SK-N-SH (cell line): ENCODE results near the gene S100A2. TPM values are rescaled to one million over a fixed set of nuclear protein-coding genes. Genes with fewer than 3 reads are reported as not detected.

Source experiments
- CTCF ChIA-PET: fragments of 300-600, 350-600 bp; formaldehyde crosslinking; extraction: SDS; loops from one replicate; lab custom pipeline; 2021; lab: Yijun Ruan, JAX
- POLR2A ChIA-PET: fragments of 350-600 bp; sonication (Branson Sonifier 250); formaldehyde crosslinking; extraction: SDS; loops from one replicate; lab custom pipeline; 2020; ENCODE audit warnings: antibody characterized with exemption, inconsistent platforms; lab: Yijun Ruan, JAX
- DNase-seq: peaks from one replicate; pipeline ENCODE4 v3.0.0; 2012
- H2AFZ ChIP-seq: fragments of 200-600 bp; sonication (generic); 2 replicates; pipeline ENCODE4 v1.8.1; 2016; ENCODE audit warnings: antibody characterized with exemption, mild to moderate bottlenecking, low read depth
- H3F3A ChIP-seq: fragments of 200-600 bp; sonication (generic); replicated peaks from 2 replicates; pipeline ENCODE3; 2016; ENCODE audit warnings: antibody characterized with exemption, mild to moderate bottlenecking; ENCODE audit not compliant: insufficient read depth
- H3K27ac ChIP-seq, 2 experiments: fragments of 200-500 bp in 1 of 2; fragments of 200-600 bp in 1 of 2; sonication (Bioruptor generic) in 1 of 2; sonication (generic), shearing (Covaris generic) in 1 of 2; 2 replicates each; pipeline versions ENCODE4 v1.5.1 to v1.6.1; 2014 to 2016; ENCODE audit warnings: low read depth in 2 of 2, inconsistent platforms in 1 of 2, low read length in 1 of 2, mild to moderate bottlenecking in 1 of 2, mixed read lengths in 1 of 2
- H3K27me3 ChIP-seq: fragments of 200-600 bp; sonication (generic), shearing (Covaris generic); 2 replicates; pipeline ENCODE4 v1.6.1; 2016; ENCODE audit warnings: mixed run types; ENCODE audit not compliant: insufficient read depth
- H3K36me3 ChIP-seq, 2 experiments: fragments of 200-500 bp in 1 of 2; fragments of 200-600 bp in 1 of 2; sonication (Bioruptor generic) in 1 of 2; sonication (generic) in 1 of 2; replicated peaks in 1 of 2; 2 replicates each; pipeline versions ENCODE3 to v1.5.1; 2014 to 2016; ENCODE audit warnings: low read length in 1 of 2, mild to moderate bottlenecking in 1 of 2; ENCODE audit not compliant: insufficient read depth in 2 of 2, control insufficient read depth in 1 of 2
- H3K4me1 ChIP-seq, 2 experiments: fragments of 200-500 bp in 1 of 2; fragments of 200-600 bp in 1 of 2; sonication (Bioruptor generic) in 1 of 2; sonication (generic), shearing (Covaris generic) in 1 of 2; 2 replicates each; pipeline versions ENCODE4 v1.5.1 to v1.6.1; 2014 to 2016; ENCODE audit warnings: low read depth in 1 of 2, low read length in 1 of 2, mixed run types in 1 of 2; ENCODE audit not compliant: insufficient read depth in 2 of 2, control insufficient read depth in 1 of 2
- H3K4me2 ChIP-seq: fragments of 200-600 bp; sonication (generic), shearing (Covaris generic); 2 replicates; pipeline ENCODE4 v1.6.1; 2017; ENCODE audit warnings: mixed run types
- H3K4me3 ChIP-seq, 2 experiments: fragments of 200-500 bp in 1 of 2; fragments of 200-600 bp in 1 of 2; sonication (Bioruptor generic) in 1 of 2; sonication (generic), shearing (Covaris generic) in 1 of 2; 2 replicates each; pipeline versions ENCODE4 v1.5.1 to v1.8.1; 2014 to 2016; ENCODE audit warnings: low read depth in 2 of 2, inconsistent platforms in 1 of 2, low read length in 1 of 2, mild to moderate bottlenecking in 1 of 2, mixed read lengths in 1 of 2, moderate library complexity in 1 of 2
- H3K79me2 ChIP-seq: fragments of 200-600 bp; sonication (generic); 2 replicates; pipeline ENCODE4 v1.8.1; 2017; ENCODE audit warnings: mild to moderate bottlenecking; ENCODE audit not compliant: insufficient read depth
- H3K9ac ChIP-seq: fragments of 200-600 bp; sonication (generic); 2 replicates; pipeline ENCODE4 v1.6.1; 2017; ENCODE audit warnings: mixed run types
- H3K9me2 ChIP-seq: fragments of 200-600 bp; sonication (generic); 2 replicates; pipeline ENCODE4 v1.6.1; 2017; ENCODE audit warnings: mixed run types
- H3K9me3 ChIP-seq: fragments of 200-600 bp; sonication (generic); 2 replicates; pipeline ENCODE4 v1.6.1; 2017; ENCODE audit warnings: mixed run types, mild to moderate bottlenecking, moderate library complexity
- H4K20me1 ChIP-seq: fragments of 200-600 bp; sonication (generic); 2 replicates; pipeline ENCODE4 v1.6.1; 2017; ENCODE audit warnings: mild to moderate bottlenecking, mixed run types; ENCODE audit not compliant: insufficient read depth
- CHD2 ChIP-seq: fragments of 150-350 bp; IDR thresholded peaks from 2 replicates; pipeline ENCODE4 v1.6.1; 2018; ENCODE audit warnings: low read length; ENCODE audit not compliant: partially characterized antibody
- CTCF ChIP-seq: fragments of 200-600 bp; sonication (generic); IDR thresholded peaks from 2 replicates; pipeline ENCODE4 v1.6.1; 2017; ENCODE audit warnings: antibody characterized with exemption, mild to moderate bottlenecking, moderate library complexity
- EP300 ChIP-seq, 2 experiments: IDR thresholded peaks; 2 replicates each; pipeline versions ENCODE4 v1.4.0 to v1.6.1; 2012; ENCODE audit warnings: borderline replicate concordance in 1 of 2, low read depth in 1 of 2, low read length in 1 of 2
- EZH2phosphoT487 ChIP-seq: fragments of 200-600 bp; sonication (generic); IDR thresholded peaks from 2 replicates; pipeline ENCODE4 v1.6.1; 2017; ENCODE audit warnings: low read depth, mixed run types, mild to moderate bottlenecking, antibody characterized with exemption, moderate library complexity, borderline replicate concordance
- FOSL2 ChIP-seq: IDR thresholded peaks from 2 replicates; pipeline ENCODE4 v1.4.0; 2012; ENCODE audit warnings: low read depth, mild to moderate bottlenecking, moderate library complexity, borderline replicate concordance
- FOXM1 ChIP-seq: IDR thresholded peaks from 2 replicates; pipeline ENCODE4 v1.4.0; 2012; ENCODE audit warnings: low read depth, mild to moderate bottlenecking
- IRF3 ChIP-seq: fragments of 150-350 bp; IDR thresholded peaks from 2 replicates; pipeline ENCODE4 v1.6.1; 2016; ENCODE audit warnings: mild to moderate bottlenecking, low read depth, low read length
- NFIC ChIP-seq: IDR thresholded peaks from 2 replicates; pipeline ENCODE4 v1.4.0; 2012; ENCODE audit warnings: borderline replicate concordance
- PBX3 ChIP-seq: IDR thresholded peaks from 2 replicates; pipeline ENCODE4; 2012
- POLR2AphosphoS5 ChIP-seq: IDR thresholded peaks from 2 replicates; pipeline ENCODE4 v1.6.1; 2012; ENCODE audit warnings: low read depth, low read length
- RAD21 ChIP-seq: IDR thresholded peaks from 2 replicates; pipeline ENCODE4 v1.6.1; 2012; ENCODE audit warnings: mild to moderate bottlenecking, low read length
- RCOR1 ChIP-seq: fragments of 150-350 bp; IDR thresholded peaks from 2 replicates; pipeline ENCODE4 v1.6.1; 2017; ENCODE audit warnings: antibody characterized with exemption, low read length
- RFX5 ChIP-seq: IDR thresholded peaks from 2 replicates; pipeline ENCODE4 v1.6.1; 2012; ENCODE audit warnings: mild to moderate bottlenecking, improper control_type of control experiment, low read length
- RXRA ChIP-seq: IDR thresholded peaks from 2 replicates; pipeline ENCODE4 v1.4.0; 2012; ENCODE audit warnings: low read depth, mild to moderate bottlenecking, borderline replicate concordance
- TEAD4 ChIP-seq: IDR thresholded peaks from 2 replicates; pipeline ENCODE4 v1.4.0; 2012; ENCODE audit warnings: mild to moderate bottlenecking, borderline replicate concordance; ENCODE audit not compliant: insufficient read depth
- YY1 ChIP-seq: IDR thresholded peaks from 2 replicates; pipeline ENCODE4 v1.4.0; 2012; ENCODE audit warnings: low read depth, mild to moderate bottlenecking
- WGBS: methylation state at CpG from one replicate; pipeline ENCODE4 v1.1.6; 2017; ENCODE audit warnings: low lambda C conversion rate; 5-methylcytosine and 5-hydroxymethylcytosine counted together
- polyA plus RNA-seq, 3 experiments: library from polyadenylated mRNA; depleted of rRNA; stranded (reverse); fragments of >200 nt; gene quantifications; 2 replicates each; pipeline ENCODE4 v1.2.3, GENCODE V29; 2012

S100A2 gene
- polyA plus RNA-seq, 1 of the 3 experiments (the other 2 are of a cell fraction): 31.4 TPM

GRCh38 chr1:153612111-153612754 is 46.6 kb upstream of the S100A2 start:
- H3K4me3 ChIP-seq: peak overlapping the region; percentile 49 to 51; a peak in 3 of 4 replicates
- 88% methylated on average over 9 of the region's 11 CpGs for WGBS
- POLR2A ChIA-PET: no interaction called here
- no peak overlapping the region for H2AFZ ChIP-seq
- no peaks in the 10 kb centered on the region for H3K9me3 ChIP-seq
- no peaks in the 10 kb centered on the region for H3K9me2 ChIP-seq
- peak overlapping the region; percentile 67 for H3K9ac ChIP-seq
- H3F3A ChIP-seq: peaks cover 10% of the 10 kb centered on the region
- H3K4me2 ChIP-seq: peak overlapping the region; percentile 67
- peaks cover 6 to 7% of the 10 kb centered on the region in 2 experiments for H3K36me3 ChIP-seq
- TF ChIP-seq RFX5 (no peak), POLR2AphosphoS5 (no peak), RAD21 (no peak), RCOR1 (no peak), FOSL2 (no peak), TEAD4 (no peak), EZH2phosphoT487 (no peak), FOXM1 (no peak), CTCF (no peak), EP300 (IDR thresholded peaks at IDR 0.05; ENCODE audit: borderline replicate concordance in 1 of 2, low read depth in 1 of 2, low read length in 1 of 2) (no peak), PBX3 (no peak), NFIC (no peak), RXRA (no peak), IRF3 (no peak), YY1 (no peak), CHD2 (no peak)
- H3K27ac ChIP-seq: peak overlapping the region in 1 of 2 experiments; percentile 9; a peak in 1 of 4 replicates
- CTCF ChIA-PET: interaction anchor here (2.0 to 3.5 kb wide), 3 partner anchors 9 to 101 kb away, joined by 10 to 11 read pairs (median 11); no protein-coding TSS in a partner anchor
- H3K79me2 ChIP-seq: peaks cover 43% of the 10 kb centered on the region
- H3K4me1 ChIP-seq: peaks cover 15 to 23% of the 10 kb centered on the region in 2 experiments; a peak in 3 of 4 replicates
- no peaks in the 10 kb centered on the region for H3K27me3 ChIP-seq
- H4K20me1 ChIP-seq: no peaks in the 10 kb centered on the region
- no peak for DNase-seq
